Measurements from ENCODE around the gene ANXA7.

Gene ANXA7

DNA sequence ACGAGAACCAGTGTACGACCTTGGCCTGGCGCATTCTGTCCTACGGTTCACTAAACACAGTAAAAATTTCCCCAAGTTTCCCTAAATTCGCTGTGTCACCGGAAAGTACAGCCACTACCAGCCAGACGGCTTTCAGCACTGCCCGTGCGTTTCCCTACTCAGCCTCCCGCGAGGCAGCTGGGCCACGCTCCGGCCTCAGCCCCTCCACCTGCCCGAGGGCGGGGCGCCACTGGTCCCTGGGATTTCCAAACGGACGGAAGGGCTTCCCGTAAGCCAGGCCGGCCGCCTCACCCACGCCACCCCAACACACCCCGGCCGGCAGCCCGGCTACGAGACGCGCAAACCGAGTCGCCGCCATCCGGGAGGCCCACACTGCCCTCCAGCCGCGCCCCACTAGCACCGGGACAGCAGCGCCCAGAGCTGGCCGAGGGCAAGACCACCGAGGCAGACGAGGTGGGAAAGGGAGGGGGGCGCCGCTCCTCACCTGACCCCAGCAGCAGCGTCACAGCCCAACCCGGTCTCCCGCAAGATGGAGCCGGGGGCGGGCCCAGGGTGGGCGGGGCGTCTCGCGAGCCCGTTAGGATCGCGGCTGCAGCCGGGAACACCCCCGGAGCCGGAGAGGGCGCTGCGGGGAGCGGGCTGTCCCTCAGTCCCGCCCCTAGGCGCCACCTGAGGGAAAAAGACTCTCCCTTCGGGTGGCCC lies at the start of gene ANXA7:
Gene ANXA7, minus strand, starts transcription at position 531 of the 702 bp plus-strand sequence. CDS start 13,202 bp downstream, outside the sequence.
- DNase-seq = peak; percentile 91

DNA sequence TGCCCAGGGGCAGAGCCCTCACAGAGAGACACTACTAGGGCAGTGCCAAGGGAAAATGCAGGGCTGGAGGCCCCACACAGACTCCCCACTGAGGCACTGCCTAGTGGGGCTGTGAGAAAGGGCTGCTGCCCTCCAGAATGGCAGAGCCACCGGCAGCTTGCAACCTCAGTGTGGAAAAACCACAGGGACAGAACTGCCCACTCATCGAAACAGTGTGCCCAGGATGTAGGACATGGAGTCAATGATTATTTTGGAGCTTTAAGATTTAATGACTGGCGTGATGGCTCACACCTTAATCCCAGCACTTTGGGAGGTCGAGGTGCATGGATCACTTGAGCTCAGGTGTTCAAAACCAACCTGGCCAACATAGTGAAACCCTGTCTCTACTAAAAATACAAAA lies 47.0 kb upstream of the ANXA7 start:
- DNase-seq = no peak

- no peak for DNase-seq
These were observed 45.9 kb upstream of the ANXA7 start for GRCh38 chr10:73459683-73460314.

- DNase-seq = no peak
These were observed 42.5 kb upstream of the ANXA7 start for GRCh38 chr10:73456187-73456890.

GRCh38 chr10:73449113-73449512 lies 35.3 kb upstream of the ANXA7 start:
- DNase-seq = no peak

DNA sequence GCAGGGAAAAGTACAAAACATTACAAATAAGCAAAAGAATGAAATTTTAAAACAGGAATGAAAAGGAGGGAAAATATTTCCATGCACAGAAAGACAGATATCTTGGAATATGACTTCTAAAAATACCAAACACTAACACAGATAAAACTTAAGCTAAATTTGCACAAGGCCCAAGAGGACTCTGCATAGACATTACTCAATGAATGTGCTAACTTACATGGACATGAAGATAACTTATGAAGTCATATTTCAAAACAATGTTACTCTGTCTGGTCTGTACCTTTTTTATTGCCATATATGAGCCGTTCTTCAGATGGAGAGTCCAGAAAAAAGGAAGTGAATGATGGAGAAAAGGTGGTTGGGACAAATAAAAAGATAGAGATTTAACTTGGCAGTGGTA lies 34.5 kb upstream of the ANXA7 start:
- no peak for DNase-seq

- DNase-seq = no peak
These were observed 33.1 kb upstream of the ANXA7 start for GRCh38 chr10:73446926-73447325.

GRCh38 chr10:73444457-73444856 lies 30.6 kb upstream of the ANXA7 start:
- no peak for DNase-seq

GRCh38 chr10:73439605-73440312 lies 25.9 kb upstream of the ANXA7 start:
- DNase-seq = no peak

GRCh38 chr10:73439055-73439454 lies 25.2 kb upstream of the ANXA7 start:
- DNase-seq = no peak

- no peak for DNase-seq
These were observed 19.6 kb upstream of the ANXA7 start, which contains the start of gene MSS51 for GRCh38 chr10:73433538-73433867. Gene MSS51, minus strand, starts transcription at chr10:73433561. Its CDS starts 5,277 bp downstream, at chr10:73428284.

DNA sequence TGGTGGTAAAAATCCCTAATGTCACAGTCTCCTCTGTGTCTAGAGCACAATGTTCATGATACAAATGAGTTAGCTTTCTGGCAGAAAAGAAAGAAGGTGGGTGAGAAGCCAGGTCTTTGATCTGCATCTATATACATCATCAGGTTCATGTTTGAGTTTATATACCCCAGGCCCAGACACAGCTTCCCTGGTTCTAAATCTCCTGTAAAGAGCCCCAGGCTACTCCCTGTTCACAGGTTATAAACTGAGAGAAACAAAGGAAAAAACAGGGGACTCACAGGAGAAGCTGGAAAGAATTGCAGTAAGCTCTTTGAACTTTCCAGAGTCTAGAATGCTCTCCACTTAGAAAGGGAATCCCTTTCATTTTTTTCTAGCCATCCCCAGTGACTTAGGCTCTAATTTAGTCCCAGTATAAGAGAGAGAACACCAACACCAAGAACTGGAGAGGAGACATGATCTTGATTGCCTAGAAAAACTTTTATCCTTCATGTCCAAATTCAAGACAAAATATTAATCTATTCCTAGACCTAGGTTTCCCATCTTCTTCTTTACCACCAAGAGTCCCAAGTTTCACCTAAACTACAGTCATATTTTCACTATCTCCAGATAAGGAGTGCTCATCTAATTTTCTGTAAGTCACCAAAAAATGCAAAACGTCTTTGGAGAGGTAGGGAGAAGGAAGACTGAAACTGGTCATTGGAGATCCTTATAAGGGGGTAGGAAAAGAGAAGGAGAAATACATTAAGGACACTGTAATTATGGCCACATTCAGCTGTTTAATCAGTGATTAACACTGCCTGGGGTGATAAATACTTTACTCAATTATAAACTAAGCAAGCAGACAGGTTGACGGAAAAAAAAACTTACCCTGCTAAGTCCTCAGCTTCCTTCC lies 19.0 kb upstream of the ANXA7 start:
- DNase-seq = no peak

DNA sequence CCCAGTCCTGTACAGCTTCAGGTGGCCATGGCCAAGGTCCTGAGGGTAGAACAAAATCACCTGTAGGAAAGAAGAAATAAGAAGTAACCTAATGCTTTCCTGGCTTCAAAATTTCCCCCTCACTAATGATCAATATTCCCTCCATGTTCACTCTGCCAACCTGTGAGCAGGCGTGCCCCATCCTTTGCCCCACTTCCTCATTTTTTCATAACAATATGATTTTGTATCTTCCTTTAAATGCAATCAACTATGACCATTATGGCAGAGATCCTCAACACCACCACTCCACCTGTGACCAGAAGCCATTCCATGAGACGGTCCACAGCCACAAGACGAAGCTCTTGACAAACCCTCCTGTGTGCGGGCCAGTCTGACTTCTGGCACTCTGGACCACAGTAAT lies 12.5 kb upstream of the ANXA7 start:
- no peak for DNase-seq

DNA sequence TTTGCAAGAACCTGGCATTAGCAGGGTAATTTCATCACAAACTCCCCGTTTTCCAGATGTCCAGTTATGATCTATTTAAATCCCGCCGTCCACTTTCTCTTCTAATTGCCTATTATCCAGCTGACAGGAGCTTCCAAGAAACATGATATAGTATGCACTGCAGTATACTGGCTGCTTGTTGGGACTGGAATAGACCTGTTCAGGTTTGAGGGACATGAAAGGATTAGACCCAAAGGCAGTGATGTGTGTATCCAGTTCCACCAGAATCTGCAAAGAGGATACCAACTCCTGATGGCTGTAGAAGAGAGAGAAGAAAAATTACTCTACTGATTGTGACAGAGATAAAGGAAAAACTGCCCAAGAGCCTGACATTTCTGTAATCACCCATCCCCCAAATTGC lies 10.6 kb upstream of the ANXA7 start:
- no peak for DNase-seq

DNA sequence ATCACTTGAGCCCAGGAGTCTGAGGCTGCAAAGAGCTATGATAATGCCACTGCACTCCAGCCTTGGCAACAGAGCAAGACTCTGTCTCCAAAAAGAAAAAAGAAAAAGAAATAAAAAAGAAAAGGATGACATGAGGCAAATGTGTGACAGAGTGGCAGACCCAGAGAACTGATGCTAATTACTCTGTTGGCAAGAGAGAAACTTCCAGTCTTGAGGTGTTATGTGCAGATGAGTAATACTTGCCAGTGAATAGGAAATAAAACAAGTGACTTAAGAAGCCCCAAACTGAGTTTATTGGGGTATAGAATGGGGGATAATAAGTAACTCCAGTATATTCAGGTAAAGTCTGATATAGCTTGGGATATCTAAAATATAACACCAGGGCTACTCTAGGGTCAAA lies 9.5 kb upstream of the ANXA7 start:
- DNase-seq = no peak

- no peak for DNase-seq
These were observed 2.7 kb upstream of the ANXA7 start for GRCh38 chr10:73416571-73416970.

- no peak for DNase-seq
These were observed 530 bp upstream of the ANXA7 start for GRCh38 chr10:73414230-73414945.

DNA sequence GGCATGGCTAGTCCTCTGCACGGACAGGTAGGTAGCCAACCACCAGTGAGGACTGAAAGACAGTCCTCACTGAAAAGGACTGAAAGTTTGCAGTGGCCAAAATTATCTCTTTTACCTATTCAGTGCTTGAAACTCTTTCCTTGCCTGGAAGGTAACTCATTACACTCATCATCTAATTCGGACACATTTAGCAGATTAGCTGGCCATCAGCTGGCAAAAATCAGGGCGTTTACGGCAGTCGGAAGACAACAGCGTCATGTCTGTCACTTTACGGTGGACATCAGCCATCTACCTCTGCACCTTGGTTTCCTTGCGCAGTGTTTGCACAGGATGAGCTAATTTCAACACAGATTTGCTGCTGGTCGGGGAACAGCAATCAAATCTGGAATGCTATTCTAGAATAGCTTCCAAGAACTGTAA lies 740 bp downstream of the ANXA7 start:
- peak; percentile 39 for DNase-seq

DNA sequence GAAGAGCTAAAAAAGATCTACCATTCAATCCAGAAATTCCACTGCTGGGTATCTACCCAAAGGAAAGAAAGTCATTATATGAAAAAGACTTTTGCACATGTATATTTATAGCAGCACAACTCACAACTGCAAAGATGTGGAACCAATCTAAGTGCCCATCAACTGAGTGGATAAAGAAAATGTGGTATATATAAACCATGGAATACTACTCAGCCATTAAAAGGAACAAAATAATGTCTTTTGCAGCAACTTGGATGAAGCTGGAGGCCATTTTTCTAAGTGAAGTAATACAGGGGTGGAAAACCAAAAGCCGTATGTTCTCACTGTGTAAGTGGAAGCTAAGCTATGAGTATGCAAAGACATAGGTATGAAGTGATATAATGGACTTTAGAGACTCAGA lies 3.0 kb downstream of the ANXA7 start:
- DNase-seq = no peak

GRCh38 chr10:73408978-73409521 lies 4.8 kb downstream of the ANXA7 start:
- DNase-seq = no peak

DNA sequence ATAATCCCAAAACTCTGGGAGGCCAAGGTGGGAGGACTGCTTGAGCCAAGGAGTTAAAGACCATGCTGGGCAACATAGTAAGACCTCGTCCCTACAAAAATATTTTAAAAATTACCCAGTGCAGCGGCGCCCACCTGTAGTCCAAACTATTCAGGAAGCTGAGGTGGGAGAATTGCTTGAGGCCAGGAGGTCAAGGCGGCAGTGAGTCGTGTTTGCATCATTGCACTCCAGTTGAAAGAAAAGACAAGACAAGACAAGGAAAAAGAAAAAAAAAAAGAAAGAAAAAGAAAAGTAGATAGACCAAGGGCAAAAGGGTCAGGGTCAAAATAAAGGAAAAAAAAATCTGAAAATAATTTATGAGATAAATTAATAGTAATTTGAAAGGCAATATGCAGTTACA lies 5.8 kb downstream of the ANXA7 start:
- DNase-seq = no peak
